B cell (primary cell): ENCODE data around the gene DDT. TPM values are rescaled to one million over a fixed set of nuclear protein-coding genes. Genes with fewer than 3 reads are reported as not detected.
A peak's percentile ranks its signal among the peaks of the same experiment; 100 is the strongest.
"Not testable (repeated sequence)": the region's sequence is repeated elsewhere in the genome, so short reads cannot be mapped to it uniquely, and the experiment has no call there.

Experiments
- ATAC-seq: fragments of 200-7000 bp; cut with Tn5 transposase; one replicate; pipeline ENCODE4 v1.10.0; 2021; ENCODE audit warnings: low read depth, mild to moderate bottlenecking, moderate number of reproducible peaks, moderate library complexity
- CTCF ChIA-PET: fragments of 350-600 bp; sonication (Branson Sonifier 250); formaldehyde crosslinking; loops from one replicate; lab custom pipeline; 2021; ENCODE audit warnings: antibody characterized with exemption, inconsistent platforms; lab: Charles Lee
- POLR2A ChIA-PET: fragments of 350-600 bp; sonication (Branson Sonifier 250); formaldehyde crosslinking; loops from one replicate; lab custom pipeline; 2021; ENCODE audit warnings: antibody characterized with exemption; lab: Charles Lee
- DNase-seq: peaks from one replicate; pipeline ENCODE4 v3.0.0; 2013
- H2AFZ ChIP-seq: 2 replicates; pipeline ENCODE4 v1.6.1; 2012; ENCODE audit warnings: mild to moderate bottlenecking, low read depth, low read length; ENCODE audit not compliant: insufficient read depth, poor library complexity, severe bottlenecking
- H3K27ac ChIP-seq, 2 donors: 1 replicate in 1 of 2; 2 replicates in 1 of 2; pipeline ENCODE4 v1.5.1; 2012 to 2013; ENCODE audit warnings: low read length in 2 of 2, mild to moderate bottlenecking in 2 of 2, moderate library complexity in 1 of 2
- H3K27me3 ChIP-seq, 4 experiments: fragments of 200-600 bp in 1 of 4; sonication (generic) in 1 of 4; replicated peaks in 1 of 4; 1 replicate in 2 of 4; 2 replicates in 2 of 4; pipeline versions ENCODE4 v1.6.1 to v1.7.0; 2013 to 2016; ENCODE audit warnings: low read length in 3 of 4, mild to moderate bottlenecking in 2 of 4, mixed read lengths in 1 of 4, moderate library complexity in 1 of 4; ENCODE audit not compliant: insufficient read depth in 4 of 4, control insufficient read depth in 3 of 4; ENCODE audit errors: control extremely low read depth in 1 of 4
- H3K36me3 ChIP-seq, 2 experiments: replicated peaks in 1 of 2; 1 replicate in 1 of 2; 2 replicates in 1 of 2; pipeline versions ENCODE4 v1.6.1 to v1.7.1; 2013; ENCODE audit warnings: low read length in 1 of 2; ENCODE audit not compliant: insufficient read depth in 2 of 2, control insufficient read depth in 1 of 2; ENCODE audit errors: control extremely low read depth in 1 of 2, extremely low read depth in 1 of 2
- H3K4me1 ChIP-seq, 2 donors: fragments of 200-600 bp in 1 of 2; sonication (generic) in 1 of 2; 1 replicate in 1 of 2; 2 replicates in 1 of 2; pipeline versions ENCODE4 v1.5.1 to v1.6.1; 2013 to 2017; ENCODE audit warnings: low read length in 2 of 2; ENCODE audit not compliant: control insufficient read depth in 2 of 2, insufficient read depth in 2 of 2
- H3K4me2 ChIP-seq: replicated peaks from 2 replicates; pipeline ENCODE3; 2012; ENCODE audit warnings: mild to moderate bottlenecking, low read depth, low read length; ENCODE audit not compliant: poor library complexity, severe bottlenecking
- H3K4me3 ChIP-seq, 5 experiments: fragments of 200-600 bp in 1 of 5; sonication (generic) in 1 of 5; 1 replicate in 3 of 5; 2 replicates in 2 of 5; pipeline versions ENCODE4 v1.5.1 to v1.7.0; 2011 to 2016; ENCODE audit warnings: low read length in 4 of 5, mild to moderate bottlenecking in 4 of 5, low read depth in 2 of 5, control low read depth in 1 of 5, moderate library complexity in 1 of 5; ENCODE audit not compliant: insufficient read depth in 1 of 5; ENCODE audit errors: control extremely low read depth in 1 of 5, extremely low read depth in 1 of 5
- H3K79me2 ChIP-seq: fragments of 200-600 bp; sonication (generic); one replicate; pipeline ENCODE4 v1.6.0; 2016; ENCODE audit warnings: low read length; ENCODE audit not compliant: control insufficient read depth, insufficient read depth
- H3K9ac ChIP-seq: fragments of 200-600 bp; sonication (generic); 2 replicates; pipeline ENCODE4 v1.6.1; 2017; ENCODE audit warnings: mild to moderate bottlenecking, low read length, moderate library complexity
- H3K9me3 ChIP-seq, 3 donors: one replicate each; pipeline versions ENCODE4 v1.6.1 to v1.7.1; 2013; ENCODE audit warnings: low read length in 2 of 3; ENCODE audit not compliant: control insufficient read depth in 2 of 3, insufficient read depth in 1 of 3; ENCODE audit errors: control extremely low read depth in 1 of 3
- H4K20me1 ChIP-seq: 2 replicates; pipeline ENCODE4 v1.6.0; 2012; ENCODE audit warnings: mild to moderate bottlenecking, low read length; ENCODE audit not compliant: insufficient read depth, control insufficient read depth, poor library complexity, severe bottlenecking
- H3K27ac Mint-ChIP-seq: one replicate; pipeline ENCODE4 v1.8.0; 2021; ENCODE audit warnings: mixed read lengths
- H3K27me3 Mint-ChIP-seq: one replicate; pipeline ENCODE4 v1.8.0; 2021; ENCODE audit warnings: mixed read lengths
- H3K4me1 Mint-ChIP-seq: one replicate; pipeline ENCODE4 v1.8.0; 2021; ENCODE audit warnings: mixed read lengths
- H3K4me3 Mint-ChIP-seq: one replicate; pipeline ENCODE4 v1.8.0; 2021; ENCODE audit warnings: mixed read lengths
- H3K9me3 Mint-ChIP-seq: one replicate; pipeline ENCODE4 v1.8.0; 2022; ENCODE audit warnings: mixed read lengths; ENCODE audit not compliant: insufficient read depth
- CTCF ChIP-seq: fragments of 200-600 bp; IDR thresholded peaks from one replicate; pipeline ENCODE4 v1.8.0; 2022; ENCODE audit warnings: antibody characterized with exemption, mild to moderate bottlenecking
- EZH2 ChIP-seq: IDR thresholded peaks from 2 replicates; pipeline ENCODE4 v1.6.1; 2012; ENCODE audit warnings: borderline replicate concordance, low read depth, mild to moderate bottlenecking, moderate library complexity, low read length; ENCODE audit not compliant: insufficient read depth, poor library complexity, severe bottlenecking
- WGBS: methylation state at CpG from one replicate; pipeline ENCODE4 v1.1.5; 2013; ENCODE audit warnings: missing lambda C conversion rate; ENCODE audit not compliant: insufficient coverage; 5-methylcytosine and 5-hydroxymethylcytosine counted together
- intact Hi-C: fragments of 100-400 bp; cut with micrococcal nuclease; formaldehyde crosslinking; loops from one replicate; pipeline ENCODE4 v1.10.0; 2022
- polyA plus RNA-seq: library from polyadenylated mRNA; depleted of rRNA; stranded (reverse); fragments of >200 nt; gene quantifications from 2 replicates; pipeline ENCODE4 v1.2.3, GENCODE V29; 2012
- total RNA-seq, 2 donors: library from RNA; stranded (reverse); fragments of 120-200 nt in 1 of 2; gene quantifications; 1 replicate in 1 of 2; 2 replicates in 1 of 2; pipeline versions ENCODE4 v1.2.3 to v1.2.4, GENCODE V29; 2013 to 2022

The DDT gene
- total and polyA plus RNA-seq, 2 donors (not counting 1 experiment from before 2014, with no cell fraction given), result 105 to 142 TPM

DNA sequence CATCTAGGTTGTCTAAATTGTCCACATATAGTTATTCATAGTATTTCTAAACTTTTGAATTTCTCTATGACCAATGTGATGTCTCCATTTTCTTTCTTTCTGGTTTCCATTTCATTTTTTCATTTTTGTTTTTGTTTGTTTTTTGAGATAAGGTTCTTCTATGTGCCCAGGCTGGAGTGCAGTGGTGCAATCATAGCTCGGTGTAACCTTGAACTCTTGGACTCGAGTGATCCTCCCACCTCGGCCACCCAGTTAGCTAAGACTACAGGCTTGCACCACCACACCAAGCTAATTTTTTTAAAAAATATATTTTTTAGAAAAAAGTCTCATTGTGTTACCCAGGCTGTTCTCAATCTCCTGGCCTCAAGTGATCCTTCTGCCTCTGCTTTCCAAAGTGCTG, 22.9 kb upstream of the DDT start:
- DNase-seq, result no peak
- no peak overlapping the region for H3K27ac ChIP-seq
- no peaks in the 10 kb centered on the region for H4K20me1 ChIP-seq
- H3K9ac ChIP-seq, result no peak overlapping the region
- intact Hi-C loops, result loop anchor here (5.0 kb wide), 1 partner anchor 45 kb away; no protein-coding TSS in a partner anchor
- no peak overlapping the region for H3K4me3 Mint-ChIP-seq
- H2AFZ ChIP-seq, result no peak overlapping the region
- H3K9me3 Mint-ChIP-seq, result no peaks in the 10 kb centered on the region
- H3K4me1 Mint-ChIP-seq, result peaks cover 4% of the 10 kb centered on the region
- ATAC-seq, result no peak
- no peak overlapping the region for H3K27ac Mint-ChIP-seq
- no peaks in the 10 kb centered on the region for H3K9me3 ChIP-seq
- no peak overlapping the region for H3K4me2 ChIP-seq
- CTCF ChIA-PET, result no interaction called here
- no peak overlapping the region for H3K4me3 ChIP-seq
- WGBS, result no CpG with 5 or more reads among the region's 3 CpGs
- no peaks in the 10 kb centered on the region for H3K4me1 ChIP-seq
- POLR2A ChIA-PET, result no interaction called here
- H3K36me3 ChIP-seq, result no peaks in the 10 kb centered on the region
- TF ChIP-seq EZH2 (no peak), CTCF (no peak)
- peaks cover 0 to 9% (median 2%) of the 10 kb centered on the region in 4 experiments for H3K27me3 ChIP-seq
- no peaks in the 10 kb centered on the region for H3K79me2 ChIP-seq
- peaks cover 4% of the 10 kb centered on the region for H3K27me3 Mint-ChIP-seq

GRCh38 chr22:23993581-23994177, 19.4 kb upstream of the DDT start:
- H3K27ac ChIP-seq, H3K9me3 ChIP-seq, POLR2A ChIA-PET, H3K4me3 ChIP-seq, H3K4me3 Mint-ChIP-seq, H3K27me3 ChIP-seq, H3K79me2 ChIP-seq, H3K27me3 Mint-ChIP-seq, CTCF ChIA-PET, H4K20me1 ChIP-seq, ATAC-seq, intact Hi-C loops, H3K4me2 ChIP-seq, H2AFZ ChIP-seq, H3K36me3 ChIP-seq, H3K27ac Mint-ChIP-seq, H3K4me1 ChIP-seq, H3K9ac ChIP-seq, H3K4me1 Mint-ChIP-seq, H3K9me3 Mint-ChIP-seq: not testable (repeated sequence)
- DNase-seq, result peak; percentile 1
- no CpG with 5 or more reads among the region's 4 CpGs for WGBS

- H3K9ac ChIP-seq, H3K4me3 Mint-ChIP-seq, H3K9me3 ChIP-seq, H3K9me3 Mint-ChIP-seq, H2AFZ ChIP-seq, H3K79me2 ChIP-seq, H3K4me1 Mint-ChIP-seq, CTCF ChIA-PET, intact Hi-C loops, H3K4me3 ChIP-seq, H3K4me1 ChIP-seq, H3K27ac ChIP-seq, H3K27me3 Mint-ChIP-seq, H3K4me2 ChIP-seq, H3K27me3 ChIP-seq, H3K27ac Mint-ChIP-seq, H3K36me3 ChIP-seq, POLR2A ChIA-PET, ATAC-seq, H4K20me1 ChIP-seq: not testable (repeated sequence)
- WGBS, result no CpG with 5 or more reads among the region's 2 CpGs
- peak; percentile 0 for DNase-seq
These were observed 18.8 kb upstream of the DDT start for GRCh38 chr22:23993080-23993479.
